SU-DHL-6 (cell line): ENCODE data around the gene APEX1.

Source experiments
- CTCF ChIP-seq: fragments of 200-600 bp; sonication (generic); IDR thresholded peaks from one replicate; pipeline ENCODE4 v1.5.1; 2017; ENCODE audit warnings: antibody characterized with exemption, mild to moderate bottlenecking, low read length, moderate library complexity; ENCODE audit not compliant: insufficient read depth, poor library complexity, severe bottlenecking
- EZH2phosphoT487 ChIP-seq: fragments of 200-600 bp; sonication (generic), shearing (Covaris generic); conservative IDR thresholded peaks from 2 replicates; pipeline ENCODE4 v1.6.1; 2018; ENCODE audit warnings: mild to moderate bottlenecking, antibody characterized with exemption, low read length, moderate library complexity, mixed read lengths

GRCh38 chr14:20415782-20416206 lies 39.2 kb upstream of the APEX1 start:
- TF ChIP-seq CTCF (peak; percentile 60), EZH2phosphoT487 (no peak)
